H9 (cell line): ENCODE data around the gene TSC22D1. TPM values are rescaled to one million over a fixed set of nuclear protein-coding genes. Genes with fewer than 3 reads are reported as not detected.
A peak's percentile ranks its signal among the peaks of the same experiment; 100 is the strongest.

Experiments
- DNase-seq: peaks from one replicate; pipeline ENCODE4 v3.0.0-alpha.2; 2017
- H2AFZ ChIP-seq: one replicate; pipeline ENCODE4 v1.6.1; 2013; ENCODE audit warnings: mild to moderate bottlenecking, low read length, control low read depth, moderate library complexity
- H2AK5ac ChIP-seq: 2 replicates; pipeline ENCODE4 v1.6.1; 2013; ENCODE audit warnings: low read length, control low read depth, mixed read lengths; ENCODE audit not compliant: insufficient read length
- H2BK120ac ChIP-seq: one replicate; pipeline ENCODE4 v1.6.1; 2013; ENCODE audit warnings: low read depth, mild to moderate bottlenecking, low read length, control low read depth, inconsistent platforms; ENCODE audit not compliant: poor library complexity, severe bottlenecking
- H2BK12ac ChIP-seq: 2 replicates; pipeline ENCODE4 v1.6.1; 2013; ENCODE audit warnings: low read length, control low read depth, mixed read lengths, low read depth; ENCODE audit not compliant: insufficient read length
- H2BK15ac ChIP-seq: 2 replicates; pipeline ENCODE4 v1.6.1; 2013; ENCODE audit warnings: low read depth, low read length, control low read depth
- H2BK20ac ChIP-seq: one replicate; pipeline ENCODE4 v1.6.1; 2013; ENCODE audit warnings: low read depth, mild to moderate bottlenecking, low read length, control low read depth, inconsistent platforms; ENCODE audit not compliant: poor library complexity, severe bottlenecking
- H2BK5ac ChIP-seq: 2 replicates; pipeline ENCODE4 v1.6.1; 2013; ENCODE audit warnings: low read length, control low read depth, mixed read lengths; ENCODE audit not compliant: insufficient read length
- H3K14ac ChIP-seq: 2 replicates; pipeline ENCODE4 v1.6.1; 2013; ENCODE audit warnings: low read length, control low read depth; ENCODE audit not compliant: insufficient read depth
- H3K18ac ChIP-seq: 2 replicates; pipeline ENCODE4 v1.6.1; 2013; ENCODE audit warnings: low read depth, mild to moderate bottlenecking, mixed read lengths, low read length, control low read depth; ENCODE audit not compliant: insufficient read length
- H3K23ac ChIP-seq: 2 replicates; pipeline ENCODE4 v1.6.1; 2013; ENCODE audit warnings: low read length, control low read depth, mixed read lengths, low read depth; ENCODE audit not compliant: insufficient read length
- H3K23me2 ChIP-seq: 2 replicates; pipeline ENCODE4 v1.6.1; 2013; ENCODE audit warnings: low read depth, mild to moderate bottlenecking, mixed read lengths, low read length, control low read depth; ENCODE audit not compliant: insufficient read length, poor library complexity, severe bottlenecking
- H3K27ac ChIP-seq: 2 replicates; pipeline ENCODE4 v1.5.1; 2013; ENCODE audit warnings: low read length, control low read depth, mixed read lengths, low read depth; ENCODE audit not compliant: insufficient read length
- H3K27me3 ChIP-seq: 2 replicates; pipeline ENCODE4 v1.6.1; 2013; ENCODE audit warnings: low read length, control low read depth, inconsistent platforms; ENCODE audit not compliant: insufficient read depth
- H3K4ac ChIP-seq: 2 replicates; pipeline ENCODE4 v1.6.1; 2013; ENCODE audit warnings: low read depth, mild to moderate bottlenecking, control low read depth, inconsistent platforms, low read length, moderate library complexity
- H3K4me1 ChIP-seq: 2 replicates; pipeline ENCODE4 v1.6.1; 2013; ENCODE audit warnings: low read length, control low read depth, inconsistent platforms; ENCODE audit not compliant: insufficient read depth
- H3K4me2 ChIP-seq: 2 replicates; pipeline ENCODE4 v1.6.1; 2013; ENCODE audit warnings: low read length, control low read depth, mixed read lengths; ENCODE audit not compliant: insufficient read length, insufficient read depth
- H3K56ac ChIP-seq: 2 replicates; pipeline ENCODE4 v1.6.1; 2013; ENCODE audit warnings: low read depth, mild to moderate bottlenecking, mixed read lengths, low read length, control low read depth; ENCODE audit not compliant: insufficient read length
- H3K79me1 ChIP-seq: 2 replicates; pipeline ENCODE4 v1.6.1; 2013; ENCODE audit warnings: low read depth, mild to moderate bottlenecking, moderate library complexity, low read length, control low read depth, inconsistent platforms; ENCODE audit not compliant: insufficient read depth, poor library complexity, severe bottlenecking
- H3K79me2 ChIP-seq: 2 replicates; pipeline ENCODE4 v1.6.1; 2013; ENCODE audit warnings: low read length, control low read depth, inconsistent platforms; ENCODE audit not compliant: insufficient read depth
- H3K9ac ChIP-seq: 2 replicates; pipeline ENCODE4 v1.6.1; 2013; ENCODE audit warnings: low read length, control low read depth, mixed read lengths; ENCODE audit not compliant: insufficient read length; ENCODE audit errors: extremely low read depth
- H3K9me3 ChIP-seq: one replicate; pipeline ENCODE4 v1.6.1; 2013; ENCODE audit warnings: low read depth, low read length, inconsistent platforms; ENCODE audit not compliant: control insufficient read depth
- H3T11ph ChIP-seq: one replicate; pipeline ENCODE4 v1.6.1; 2013; ENCODE audit warnings: mild to moderate bottlenecking, low read length, control low read depth, inconsistent platforms
- H4K20me1 ChIP-seq: one replicate; pipeline ENCODE4 v1.6.1; 2013; ENCODE audit not compliant: control insufficient read depth, insufficient read length, insufficient read depth
- H4K5ac ChIP-seq: 2 replicates; pipeline ENCODE4 v1.6.1; 2013; ENCODE audit warnings: low read depth, mild to moderate bottlenecking, mixed read lengths, low read length, control low read depth; ENCODE audit not compliant: insufficient read length
- H4K8ac ChIP-seq: replicated peaks from 2 replicates; pipeline ENCODE4 v1.6.1; 2013; ENCODE audit warnings: low read length, control low read depth, mixed read lengths, low read depth; ENCODE audit not compliant: insufficient read length
- H4K91ac ChIP-seq: 2 replicates; pipeline ENCODE4 v1.6.1; 2013; ENCODE audit warnings: low read depth, mild to moderate bottlenecking, moderate library complexity, mixed read lengths, low read length, control low read depth; ENCODE audit not compliant: insufficient read length
- H3K27ac Mint-ChIP-seq, 3 experiments: 2 replicates in 2 of 3; 3 replicates in 1 of 3; pipeline ENCODE4 v1.8.0; 2020 to 2021; ENCODE audit warnings: mixed read lengths in 3 of 3, mild to moderate bottlenecking in 1 of 3, moderate library complexity in 1 of 3
- H3K27me3 Mint-ChIP-seq: 2 replicates; pipeline ENCODE4 v1.8.0; 2021; ENCODE audit warnings: low read depth, mild to moderate bottlenecking, moderate library complexity, mixed read lengths
- H3K36me3 Mint-ChIP-seq, 3 experiments: 2 replicates in 2 of 3; 3 replicates in 1 of 3; pipeline ENCODE4 v1.8.0; 2020 to 2021; ENCODE audit warnings: low read depth in 3 of 3, mixed read lengths in 3 of 3; ENCODE audit not compliant: insufficient read depth in 1 of 3
- H3K4me1 Mint-ChIP-seq, 2 experiments: 2 replicates each; pipeline ENCODE4 v1.8.0; 2020; ENCODE audit warnings: mixed read lengths in 2 of 2
- H3K4me3 Mint-ChIP-seq, 2 experiments: 2 replicates in 1 of 2; 3 replicates in 1 of 2; pipeline ENCODE4 v1.8.0; 2020 to 2021; ENCODE audit warnings: mild to moderate bottlenecking in 2 of 2, mixed read lengths in 2 of 2, moderate library complexity in 1 of 2
- H3K9me3 Mint-ChIP-seq, 2 experiments: 2 replicates in 1 of 2; 3 replicates in 1 of 2; pipeline ENCODE4 v1.8.0; 2020; ENCODE audit warnings: mild to moderate bottlenecking in 2 of 2, mixed read lengths in 2 of 2, moderate library complexity in 1 of 2
- WGBS: extraction: QIAGEN DNeasy Blood & Tissue Kit; methylation state at CpG from one replicate; pipeline ENCODE4 v1.1.7; 2013; ENCODE audit warnings: missing lambda C conversion rate, low lambda C conversion rate, mixed read lengths; ENCODE audit not compliant: insufficient read length; ENCODE audit errors: extremely low coverage; 5-methylcytosine and 5-hydroxymethylcytosine counted together
- total RNA-seq: library from RNA; stranded (reverse); gene quantifications from 2 replicates; pipeline ENCODE4 v1.2.1, GENCODE V29; 2021
- TF ChIP-seq, protein P1 (sequence below): fragments of 200-600 bp; sonication (generic); conservative IDR thresholded peaks from 3 replicates; pipeline ENCODE4 v1.8.0; 2021; ENCODE audit warnings: antibody characterized with exemption, mild to moderate bottlenecking

Gene TSC22D1
- total RNA-seq, 1 experiment from 2014 or later: 76.7 TPM

DNA sequence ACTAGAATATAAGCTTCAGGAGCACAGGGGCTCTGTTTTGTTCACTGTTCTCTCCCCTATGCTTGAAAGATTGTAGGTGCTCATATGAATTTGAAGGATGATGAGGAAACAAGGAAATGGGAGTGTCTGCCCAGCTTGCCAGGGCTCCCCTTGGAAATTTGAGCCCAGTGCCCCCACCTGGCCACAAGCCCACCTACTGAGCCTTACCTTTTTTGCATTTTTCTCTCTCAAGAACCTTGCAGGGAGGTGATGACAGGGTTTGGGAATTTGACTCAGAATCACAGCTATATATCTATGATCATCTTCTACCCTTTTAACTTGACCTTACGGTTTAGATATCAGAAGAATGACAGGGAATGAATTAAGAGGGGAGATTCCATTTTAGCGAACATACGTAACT lies 168.8 kb downstream of the TSC22D1 start:
- WGBS: no CpG with 5 or more reads among the region's 3 CpGs

More for the DNA sequence above, 168.8 kb downstream of the TSC22D1 start:
- peaks cover 6% of the 10 kb centered on the region for H3K23me2 ChIP-seq
- Mint-ChIP-seq H3K4me1 (peaks cover 56 to 66% of the 10 kb centered on the region in 2 experiments), H3K27me3 (peaks cover 10% of the 10 kb centered on the region), H3K27ac (no peak overlapping the region), H3K4me3 (peak overlapping the region in 1 of 2 experiments; percentile 12; a peak in 2 of 5 replicates), H3K36me3 (no peaks in the 10 kb centered on the region), H3K9me3 (no peaks in the 10 kb centered on the region; a peak in 1 of 5 replicates)
- H3K79me1 ChIP-seq: no peaks in the 10 kb centered on the region
- H2AK5ac ChIP-seq: no peak overlapping the region
- peaks cover 13% of the 10 kb centered on the region for H3K4me1 ChIP-seq
- no peak overlapping the region for H3T11ph ChIP-seq
- H2BK20ac ChIP-seq: no peak overlapping the region
- no peak overlapping the region for H3K27ac ChIP-seq
- no peaks in the 10 kb centered on the region for H3K27me3 ChIP-seq
- no peak overlapping the region for H2BK15ac ChIP-seq
- H2AFZ ChIP-seq: no peak overlapping the region
- H3K9me3 ChIP-seq: no peaks in the 10 kb centered on the region
- H3K9ac ChIP-seq: no peak overlapping the region
- no peak overlapping the region for H3K56ac ChIP-seq
- no peak overlapping the region for H2BK5ac ChIP-seq
- no peak for DNase-seq
- TF ChIP-seq, protein P1, sequence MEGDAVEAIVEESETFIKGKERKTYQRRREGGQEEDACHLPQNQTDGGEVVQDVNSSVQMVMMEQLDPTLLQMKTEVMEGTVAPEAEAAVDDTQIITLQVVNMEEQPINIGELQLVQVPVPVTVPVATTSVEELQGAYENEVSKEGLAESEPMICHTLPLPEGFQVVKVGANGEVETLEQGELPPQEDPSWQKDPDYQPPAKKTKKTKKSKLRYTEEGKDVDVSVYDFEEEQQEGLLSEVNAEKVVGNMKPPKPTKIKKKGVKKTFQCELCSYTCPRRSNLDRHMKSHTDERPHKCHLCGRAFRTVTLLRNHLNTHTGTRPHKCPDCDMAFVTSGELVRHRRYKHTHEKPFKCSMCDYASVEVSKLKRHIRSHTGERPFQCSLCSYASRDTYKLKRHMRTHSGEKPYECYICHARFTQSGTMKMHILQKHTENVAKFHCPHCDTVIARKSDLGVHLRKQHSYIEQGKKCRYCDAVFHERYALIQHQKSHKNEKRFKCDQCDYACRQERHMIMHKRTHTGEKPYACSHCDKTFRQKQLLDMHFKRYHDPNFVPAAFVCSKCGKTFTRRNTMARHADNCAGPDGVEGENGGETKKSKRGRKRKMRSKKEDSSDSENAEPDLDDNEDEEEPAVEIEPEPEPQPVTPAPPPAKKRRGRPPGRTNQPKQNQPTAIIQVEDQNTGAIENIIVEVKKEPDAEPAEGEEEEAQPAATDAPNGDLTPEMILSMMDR: no peak
- no peak overlapping the region for H2BK120ac ChIP-seq
- H4K8ac ChIP-seq: no peak overlapping the region
- H3K79me2 ChIP-seq: no peaks in the 10 kb centered on the region
- H3K18ac ChIP-seq: no peak overlapping the region
- H3K4ac ChIP-seq: no peak overlapping the region
- H4K20me1 ChIP-seq: no peaks in the 10 kb centered on the region
- H2BK12ac ChIP-seq: no peak overlapping the region
- H3K4me2 ChIP-seq: no peak overlapping the region
- H3K23ac ChIP-seq: no peak overlapping the region
- no peak overlapping the region for H4K91ac ChIP-seq
- no peak overlapping the region for H4K5ac ChIP-seq
- no peak overlapping the region for H3K14ac ChIP-seq
